ENCODE measurements around the gene MYCBPAP.

MYCBPAP gene

DNA sequence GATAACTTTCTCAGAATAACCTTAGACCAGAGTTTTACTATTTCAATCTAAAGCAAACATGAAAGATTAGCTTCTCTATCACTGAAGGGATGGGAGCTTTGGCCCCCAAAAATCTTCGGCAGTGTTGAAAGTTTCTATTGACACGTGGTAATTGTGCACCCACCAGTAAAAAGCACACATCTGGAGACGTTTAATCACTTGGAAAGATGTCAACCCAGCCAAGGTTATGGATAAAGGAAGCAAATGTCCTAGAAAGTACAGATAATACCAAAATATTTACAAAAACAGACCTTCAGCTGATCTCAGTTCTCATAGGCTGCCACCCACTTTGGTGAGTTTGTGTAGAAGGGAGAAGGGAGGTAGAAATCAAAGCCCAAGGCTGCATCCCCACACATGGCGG, 5.3 kb downstream of the MYCBPAP start:
- no peak overlapping the region for H2AFZ ChIP-seq (ENCODE audit: low read depth, low read length)
- H4K20me1 ChIP-seq (ENCODE audit: insufficient read depth, low read length), result no peaks in the 10 kb centered on the region
- peaks cover 3% of the 10 kb centered on the region for H3K36me3 ChIP-seq (replicated peaks; ENCODE audit: low read depth, low read length)
- H3K4me2 ChIP-seq (ENCODE audit: low read length), result no peak overlapping the region
- no peak overlapping the region for H3K4me3 ChIP-seq (ENCODE audit: low read length)
- H3K79me2 ChIP-seq (ENCODE audit: low read length), result peaks cover 17% of the 10 kb centered on the region
- no peaks in the 10 kb centered on the region for H3K27me3 ChIP-seq (ENCODE audit: low read depth, low read length)
- no peak overlapping the region for H3K27ac ChIP-seq (ENCODE audit: low read length)
- H3K4me1 ChIP-seq (ENCODE audit: low read length), result peaks cover 30% of the 10 kb centered on the region
- no peak for TF ChIP-seq CTCF (IDR thresholded peaks at IDR 0.05; ENCODE audit: low read depth, low read length)
- no peak for TF ChIP-seq EZH2phosphoT487 (IDR thresholded peaks at IDR 0.05; ENCODE audit: low read depth)
- no peaks in the 10 kb centered on the region for H3K9me3 ChIP-seq (ENCODE audit: insufficient read depth, low read length)
- H3K9ac ChIP-seq (ENCODE audit: low read length), result no peak overlapping the region

DNA sequence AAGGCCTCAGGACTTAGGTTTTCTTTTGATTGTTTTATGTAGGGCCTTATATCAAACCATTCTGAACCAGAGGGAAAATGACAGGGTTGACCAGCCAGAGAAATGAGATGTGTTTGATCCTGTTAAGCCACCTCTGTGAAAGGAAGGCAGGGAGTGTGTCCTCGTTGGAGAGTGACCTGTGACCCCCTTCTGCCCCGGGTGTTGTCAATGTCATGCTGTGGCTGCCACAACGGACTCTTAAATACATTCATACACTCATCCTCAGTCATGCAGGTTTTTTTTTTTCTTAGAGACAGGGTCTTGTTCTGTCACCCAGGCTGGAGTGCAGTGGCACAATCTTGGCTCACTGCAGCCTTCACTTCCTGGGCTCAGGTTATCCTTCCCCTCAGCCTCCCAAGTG, 6.1 kb downstream of the MYCBPAP start:
- H3K79me2 ChIP-seq (ENCODE audit: low read length), result peaks cover 8% of the 10 kb centered on the region
- no peak overlapping the region for H3K4me2 ChIP-seq (ENCODE audit: low read length)
- TF ChIP-seq CTCF (IDR thresholded peaks at IDR 0.05; ENCODE audit: low read depth, low read length), result no peak
- TF ChIP-seq EZH2phosphoT487 (IDR thresholded peaks at IDR 0.05; ENCODE audit: low read depth), result no peak
- no peak overlapping the region for H3K9ac ChIP-seq (ENCODE audit: low read length)
- H3K27me3 ChIP-seq (ENCODE audit: low read depth, low read length), result no peaks in the 10 kb centered on the region
- peaks cover 30% of the 10 kb centered on the region for H3K4me1 ChIP-seq (ENCODE audit: low read length)
- no peaks in the 10 kb centered on the region for H3K9me3 ChIP-seq (ENCODE audit: insufficient read depth, low read length)
- H3K4me3 ChIP-seq (ENCODE audit: low read length), result no peak overlapping the region
- no peaks in the 10 kb centered on the region for H4K20me1 ChIP-seq (ENCODE audit: insufficient read depth, low read length)
- H2AFZ ChIP-seq (ENCODE audit: low read depth, low read length), result no peak overlapping the region
- no peak overlapping the region for H3K27ac ChIP-seq (ENCODE audit: low read length)
- H3K36me3 ChIP-seq (replicated peaks; ENCODE audit: low read depth, low read length), result peaks cover 3% of the 10 kb centered on the region

DNA sequence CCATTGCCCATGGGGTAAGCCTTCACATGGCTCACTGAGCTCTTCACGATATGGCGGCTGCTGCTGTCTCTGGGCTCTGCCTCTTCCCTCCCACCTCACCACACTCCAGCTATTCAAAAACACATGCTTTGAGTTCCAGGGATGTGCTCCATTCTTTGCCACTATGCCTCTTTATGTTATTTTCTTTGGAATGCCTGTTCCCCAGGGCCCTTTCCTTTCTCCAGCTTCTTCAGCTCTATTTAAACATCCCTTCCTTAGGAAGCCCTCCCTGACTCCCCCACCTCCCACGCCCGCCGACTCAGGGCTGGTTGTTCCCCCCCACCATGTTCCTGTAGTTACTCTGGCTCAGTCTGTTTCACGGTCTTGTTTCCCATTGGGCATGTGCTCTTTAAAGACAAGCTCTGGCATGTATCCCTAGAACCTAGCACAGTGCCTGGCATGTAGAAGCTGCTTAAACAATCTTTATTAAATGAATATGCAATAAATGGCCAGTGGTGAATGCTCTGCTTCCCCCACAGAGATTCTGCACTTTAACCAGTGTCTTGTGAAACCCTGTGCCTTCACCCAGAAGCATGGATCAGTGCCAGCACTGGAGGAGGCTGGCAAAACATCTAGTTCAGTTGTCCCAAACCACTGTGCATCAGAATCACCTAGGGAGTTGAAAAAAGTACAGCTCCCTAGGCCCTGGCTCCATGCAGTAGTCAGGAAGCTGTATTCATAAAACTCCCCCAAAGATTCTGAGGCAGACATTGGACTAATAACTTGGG, 6.9 kb downstream of the MYCBPAP start:
- H3K9me3 ChIP-seq (ENCODE audit: insufficient read depth, low read length), result no peaks in the 10 kb centered on the region
- TF ChIP-seq EZH2phosphoT487 (IDR thresholded peaks at IDR 0.05; ENCODE audit: low read depth) (no peak), CTCF (IDR thresholded peaks at IDR 0.05; ENCODE audit: low read depth, low read length) (no peak)
- peaks cover under 1% of the 10 kb centered on the region for H3K79me2 ChIP-seq (ENCODE audit: low read length)
- H3K9ac ChIP-seq (ENCODE audit: low read length), result no peak overlapping the region
- no peak overlapping the region for H3K4me3 ChIP-seq (ENCODE audit: low read length)
- H2AFZ ChIP-seq (ENCODE audit: low read depth, low read length), result no peak overlapping the region
- H3K4me2 ChIP-seq (ENCODE audit: low read length), result no peak overlapping the region
- H3K27ac ChIP-seq (ENCODE audit: low read length), result no peak overlapping the region
- H3K36me3 ChIP-seq (replicated peaks; ENCODE audit: low read depth, low read length), result no peaks in the 10 kb centered on the region
- peaks cover 23% of the 10 kb centered on the region for H3K4me1 ChIP-seq (ENCODE audit: low read length)
- H3K27me3 ChIP-seq (ENCODE audit: low read depth, low read length), result no peaks in the 10 kb centered on the region
- H4K20me1 ChIP-seq (ENCODE audit: insufficient read depth, low read length), result no peaks in the 10 kb centered on the region

- Histone ChIP-seq H3K4me1 (ENCODE audit: low read length) (peaks cover 7% of the 10 kb centered on the region), H3K36me3 (replicated peaks; ENCODE audit: low read depth, low read length) (no peaks in the 10 kb centered on the region), H2AFZ (ENCODE audit: low read depth, low read length) (no peak overlapping the region), H3K4me2 (ENCODE audit: low read length) (no peak overlapping the region), H3K27me3 (ENCODE audit: low read depth, low read length) (no peaks in the 10 kb centered on the region), H3K4me3 (ENCODE audit: low read length) (no peak overlapping the region), H3K27ac (ENCODE audit: low read length) (no peak overlapping the region), H4K20me1 (ENCODE audit: insufficient read depth, low read length) (no peaks in the 10 kb centered on the region), H3K79me2 (ENCODE audit: low read length) (no peaks in the 10 kb centered on the region), H3K9ac (ENCODE audit: low read length) (no peak overlapping the region), H3K9me3 (ENCODE audit: insufficient read depth, low read length) (no peaks in the 10 kb centered on the region)
- TF ChIP-seq CTCF (IDR thresholded peaks at IDR 0.05; ENCODE audit: low read depth, low read length), result no peak
- TF ChIP-seq EZH2phosphoT487 (IDR thresholded peaks at IDR 0.05; ENCODE audit: low read depth), result no peak
These were observed 8.8 kb downstream of the MYCBPAP start for GRCh38 chr17:50517011-50517410.
